ENCODE data around the gene WDR74. TPM values are rescaled to one million over a fixed set of nuclear protein-coding genes. Genes with fewer than 3 reads are reported as not detected.

WDR74 gene
- total RNA-seq, 1 experiment from 2014 or later: 110 TPM

DNA sequence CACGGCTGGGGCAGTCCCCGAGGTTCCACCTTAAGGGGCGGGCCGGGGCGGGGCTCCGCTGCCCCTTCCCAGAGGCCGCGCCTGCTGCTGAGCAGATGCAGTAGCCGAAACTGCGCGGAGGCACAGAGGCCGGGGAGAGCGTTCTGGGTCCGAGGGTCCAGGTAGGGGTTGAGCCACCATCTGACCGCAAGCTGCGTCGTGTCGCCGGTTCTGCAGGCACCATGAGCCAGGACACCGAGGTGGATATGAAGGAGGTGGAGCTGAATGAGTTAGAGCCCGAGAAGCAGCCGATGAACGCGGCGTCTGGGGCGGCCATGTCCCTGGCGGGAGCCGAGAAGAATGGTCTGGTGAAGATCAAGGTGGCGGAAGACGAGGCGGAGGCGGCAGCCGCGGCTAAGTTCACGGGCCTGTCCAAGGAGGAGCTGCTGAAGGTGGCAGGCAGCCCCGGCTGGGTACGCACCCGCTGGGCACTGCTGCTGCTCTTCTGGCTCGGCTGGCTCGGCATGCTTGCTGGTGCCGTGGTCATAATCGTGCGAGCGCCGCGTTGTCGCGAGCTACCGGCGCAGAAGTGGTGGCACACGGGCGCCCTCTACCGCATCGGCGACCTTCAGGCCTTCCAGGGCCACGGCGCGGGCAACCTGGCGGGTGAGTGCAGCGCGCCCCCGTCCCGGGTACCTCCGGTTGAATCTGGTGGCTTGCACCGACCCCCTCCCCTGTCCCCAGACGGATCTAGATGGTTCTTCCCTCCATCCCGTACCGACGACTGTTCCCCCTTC, 41.6 kb upstream of the WDR74 start, which contains the start of gene SLC3A2:
TSS of gene SLC3A2 (plus strand) at position 94 of the 776 bp plus-strand sequence. CDS start at position 222, 128 bp downstream.
- Mint-ChIP-seq H3K27ac (peak within 1 kb of the TSS; percentile 100), H3K27me3 (ENCODE audit: low read depth) (peaks cover 3% of the 10 kb centered on the region; the same call in 1 of the 2 replicates), H3K4me1 (peaks cover 49% of the 10 kb centered on the region), H3K9me3 (no peaks in the 10 kb centered on the region), H3K36me3 (peaks cover 64% of the 10 kb centered on the region), H3K4me3 (peak within 1 kb of the TSS; percentile 99)
- ChIA-PET POLR2A (interaction anchor here (0.5 to 3.8 kb wide), 15 partner anchors 9 to 228 kb away, joined by 3 to 44 read pairs (median 4); partner anchors contain the start of genes HNRNPUL2, TMEM179B and TTC9C), CTCF (interaction anchor here (0.6 to 1.7 kb wide), 16 partner anchors 9 to 375 kb away, joined by 3 to 14 read pairs (median 4); partner anchors contain the start of genes HNRNPUL2, NXF1 and TMEM179B)
- ATAC-seq (peak; percentile 80), DNase-seq (ENCODE audit: low spot score) (peak; percentile 87)
- TF ChIP-seq NFATC4 (CRISPR knock-in tag; IDR thresholded peaks at IDR 0.05): 0 out of 2 replicates have a peak, but pooled peaks have one; percentile 66
- TF ChIP-seq TEAD4 (CRISPR knock-in tag; IDR thresholded peaks at IDR 0.05): peak; percentile 83
- TF ChIP-seq SP1 (CRISPR knock-in tag; conservative IDR thresholded peaks at IDR 0.05): peak; percentile 75
- 0 out of 2 replicates have a peak, but pooled peaks have one; percentile 24 for TF ChIP-seq HMGA2 (CRISPR knock-in tag; IDR thresholded peaks at IDR 0.05)
- TF ChIP-seq ETV6 (CRISPR knock-in tag; IDR thresholded peaks at IDR 0.05): no peak
- no peak for TF ChIP-seq SOX15 (CRISPR knock-in tag; IDR thresholded peaks at IDR 0.05)
- TF ChIP-seq ERG (CRISPR knock-in tag; IDR thresholded peaks at IDR 0.05): no peak
- TF ChIP-seq FOXK1 (CRISPR knock-in tag; IDR thresholded peaks at IDR 0.05): peak; percentile 45; the same call in 1 of the 2 replicates
- TF ChIP-seq ZNF396 (CRISPR knock-in tag; IDR thresholded peaks at IDR 0.05; ENCODE audit: borderline replicate concordance): no peak
- no peak for TF ChIP-seq FOXJ3 (CRISPR knock-in tag; IDR thresholded peaks at IDR 0.05; ENCODE audit: borderline replicate concordance)
- TF ChIP-seq SMAD3 (CRISPR knock-in tag; IDR thresholded peaks at IDR 0.05; ENCODE audit: borderline replicate concordance): peak; percentile 82; the same call in 1 of the 2 replicates
- no peak; the same call in 1 of the 2 replicates for TF ChIP-seq AFF4 (CRISPR knock-in tag; IDR thresholded peaks at IDR 0.05; ENCODE audit: borderline replicate concordance)
- TF ChIP-seq, protein P1, sequence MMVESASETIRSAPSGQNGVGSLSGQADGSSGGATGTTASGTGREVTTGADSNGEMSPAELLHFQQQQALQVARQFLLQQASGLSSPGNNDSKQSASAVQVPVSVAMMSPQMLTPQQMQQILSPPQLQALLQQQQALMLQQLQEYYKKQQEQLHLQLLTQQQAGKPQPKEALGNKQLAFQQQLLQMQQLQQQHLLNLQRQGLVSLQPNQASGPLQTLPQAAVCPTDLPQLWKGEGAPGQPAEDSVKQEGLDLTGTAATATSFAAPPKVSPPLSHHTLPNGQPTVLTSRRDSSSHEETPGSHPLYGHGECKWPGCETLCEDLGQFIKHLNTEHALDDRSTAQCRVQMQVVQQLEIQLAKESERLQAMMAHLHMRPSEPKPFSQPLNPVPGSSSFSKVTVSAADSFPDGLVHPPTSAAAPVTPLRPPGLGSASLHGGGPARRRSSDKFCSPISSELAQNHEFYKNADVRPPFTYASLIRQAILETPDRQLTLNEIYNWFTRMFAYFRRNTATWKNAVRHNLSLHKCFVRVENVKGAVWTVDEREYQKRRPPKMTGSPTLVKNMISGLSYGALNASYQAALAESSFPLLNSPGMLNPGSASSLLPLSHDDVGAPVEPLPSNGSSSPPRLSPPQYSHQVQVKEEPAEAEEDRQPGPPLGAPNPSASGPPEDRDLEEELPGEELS (CRISPR knock-in tag; IDR thresholded peaks at IDR 0.05): peak; percentile 72
- TF ChIP-seq EMX1 (CRISPR knock-in tag; IDR thresholded peaks at IDR 0.05): peak; percentile 76; the same call in 1 of the 2 replicates
- no peak for TF ChIP-seq NR1H2 (CRISPR knock-in tag; IDR thresholded peaks at IDR 0.05)
- TF ChIP-seq ATF1 (CRISPR knock-in tag; IDR thresholded peaks at IDR 0.05): peak; percentile 85; the same call in 1 of the 2 replicates
- no peak for TF ChIP-seq PREB (CRISPR knock-in tag; IDR thresholded peaks at IDR 0.05; ENCODE audit: borderline replicate concordance)
- TF ChIP-seq TEAD1 (CRISPR knock-in tag; IDR thresholded peaks at IDR 0.05): 0 out of 2 replicates have a peak, but pooled peaks have one; percentile 36
- TF ChIP-seq KAT7 (CRISPR knock-in tag; IDR thresholded peaks at IDR 0.05; ENCODE audit: borderline replicate concordance): peak; percentile 72; the same call in 1 of the 2 replicates
- peak; percentile 65 for TF ChIP-seq CREM (CRISPR knock-in tag; IDR thresholded peaks at IDR 0.05)
- TF ChIP-seq, protein P2, sequence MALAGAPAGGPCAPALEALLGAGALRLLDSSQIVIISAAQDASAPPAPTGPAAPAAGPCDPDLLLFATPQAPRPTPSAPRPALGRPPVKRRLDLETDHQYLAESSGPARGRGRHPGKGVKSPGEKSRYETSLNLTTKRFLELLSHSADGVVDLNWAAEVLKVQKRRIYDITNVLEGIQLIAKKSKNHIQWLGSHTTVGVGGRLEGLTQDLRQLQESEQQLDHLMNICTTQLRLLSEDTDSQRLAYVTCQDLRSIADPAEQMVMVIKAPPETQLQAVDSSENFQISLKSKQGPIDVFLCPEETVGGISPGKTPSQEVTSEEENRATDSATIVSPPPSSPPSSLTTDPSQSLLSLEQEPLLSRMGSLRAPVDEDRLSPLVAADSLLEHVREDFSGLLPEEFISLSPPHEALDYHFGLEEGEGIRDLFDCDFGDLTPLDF (CRISPR knock-in tag; IDR thresholded peaks at IDR 0.05): no peak
- TF ChIP-seq, protein P3, sequence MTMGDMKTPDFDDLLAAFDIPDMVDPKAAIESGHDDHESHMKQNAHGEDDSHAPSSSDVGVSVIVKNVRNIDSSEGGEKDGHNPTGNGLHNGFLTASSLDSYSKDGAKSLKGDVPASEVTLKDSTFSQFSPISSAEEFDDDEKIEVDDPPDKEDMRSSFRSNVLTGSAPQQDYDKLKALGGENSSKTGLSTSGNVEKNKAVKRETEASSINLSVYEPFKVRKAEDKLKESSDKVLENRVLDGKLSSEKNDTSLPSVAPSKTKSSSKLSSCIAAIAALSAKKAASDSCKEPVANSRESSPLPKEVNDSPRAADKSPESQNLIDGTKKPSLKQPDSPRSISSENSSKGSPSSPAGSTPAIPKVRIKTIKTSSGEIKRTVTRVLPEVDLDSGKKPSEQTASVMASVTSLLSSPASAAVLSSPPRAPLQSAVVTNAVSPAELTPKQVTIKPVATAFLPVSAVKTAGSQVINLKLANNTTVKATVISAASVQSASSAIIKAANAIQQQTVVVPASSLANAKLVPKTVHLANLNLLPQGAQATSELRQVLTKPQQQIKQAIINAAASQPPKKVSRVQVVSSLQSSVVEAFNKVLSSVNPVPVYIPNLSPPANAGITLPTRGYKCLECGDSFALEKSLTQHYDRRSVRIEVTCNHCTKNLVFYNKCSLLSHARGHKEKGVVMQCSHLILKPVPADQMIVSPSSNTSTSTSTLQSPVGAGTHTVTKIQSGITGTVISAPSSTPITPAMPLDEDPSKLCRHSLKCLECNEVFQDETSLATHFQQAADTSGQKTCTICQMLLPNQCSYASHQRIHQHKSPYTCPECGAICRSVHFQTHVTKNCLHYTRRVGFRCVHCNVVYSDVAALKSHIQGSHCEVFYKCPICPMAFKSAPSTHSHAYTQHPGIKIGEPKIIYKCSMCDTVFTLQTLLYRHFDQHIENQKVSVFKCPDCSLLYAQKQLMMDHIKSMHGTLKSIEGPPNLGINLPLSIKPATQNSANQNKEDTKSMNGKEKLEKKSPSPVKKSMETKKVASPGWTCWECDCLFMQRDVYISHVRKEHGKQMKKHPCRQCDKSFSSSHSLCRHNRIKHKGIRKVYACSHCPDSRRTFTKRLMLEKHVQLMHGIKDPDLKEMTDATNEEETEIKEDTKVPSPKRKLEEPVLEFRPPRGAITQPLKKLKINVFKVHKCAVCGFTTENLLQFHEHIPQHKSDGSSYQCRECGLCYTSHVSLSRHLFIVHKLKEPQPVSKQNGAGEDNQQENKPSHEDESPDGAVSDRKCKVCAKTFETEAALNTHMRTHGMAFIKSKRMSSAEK (CRISPR knock-in tag; IDR thresholded peaks at IDR 0.05; ENCODE audit: borderline replicate concordance): no peak

Data from WTC11 (cell line).